GM12873 (cell line): Measurements from ENCODE around the gene TCEA2.

Experiments
- CTCF ChIP-seq: IDR thresholded peaks from 2 replicates; pipeline ENCODE4 v1.5.1; 2012; ENCODE audit warnings: low read depth, mild to moderate bottlenecking, moderate library complexity, low read length, control low read depth; ENCODE audit not compliant: insufficient read depth; ENCODE audit errors: missing control alignments

The TCEA2 gene

GRCh38 chr20:64048402-64049044, 14.5 kb upstream of the TCEA2 start:
- TF ChIP-seq CTCF = no peak

- no peak for TF ChIP-seq CTCF
These were observed 13.7 kb upstream of the TCEA2 start, which contains the start of gene SOX18 for GRCh38 chr20:64049060-64049877. SOX18 (minus strand) TSS chr20:64049639; CDS start chr20:64049516, 123 bp downstream.

- no peak for TF ChIP-seq CTCF
These were observed 13.1 kb upstream of the TCEA2 start for GRCh38 chr20:64049878-64050260.

GRCh38 chr20:64050261-64051032, 12.6 kb upstream of the TCEA2 start:
- TF ChIP-seq CTCF = no peak

GRCh38 chr20:64051033-64051452, 12.0 kb upstream of the TCEA2 start:
- TF ChIP-seq CTCF = no peak

GRCh38 chr20:64051561-64052325, 11.3 kb upstream of the TCEA2 start:
- no peak for TF ChIP-seq CTCF
